Ecto neural progenitor cell (in vitro differentiated cells): ENCODE results near the gene OR2T12.
"Not testable (repeated sequence)": the region's sequence is repeated elsewhere in the genome, so short reads cannot be mapped to it uniquely, and the experiment has no call there.

ENCODE experiments used
- DNase-seq: peaks from one replicate; pipeline ENCODE4 v3.0.0-alpha.2; 2018; ENCODE audit warnings: low spot score

Gene OR2T12, protein sequence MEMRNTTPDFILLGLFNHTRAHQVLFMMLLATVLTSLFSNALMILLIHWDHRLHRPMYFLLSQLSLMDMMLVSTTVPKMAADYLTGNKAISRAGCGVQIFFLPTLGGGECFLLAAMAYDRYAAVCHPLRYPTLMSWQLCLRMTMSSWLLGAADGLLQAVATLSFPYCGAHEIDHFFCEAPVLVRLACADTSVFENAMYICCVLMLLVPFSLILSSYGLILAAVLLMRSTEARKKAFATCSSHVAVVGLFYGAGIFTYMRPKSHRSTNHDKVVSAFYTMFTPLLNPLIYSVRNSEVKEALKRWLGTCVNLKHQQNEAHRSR

GRCh38 chr1:248303324-248303723 is at the start of gene OR2T12:
Gene OR2T12 (minus strand): TSS chr1:248303424. CDS start chr1:248295578, 7,846 bp downstream.
- no peak for DNase-seq

- DNase-seq = no peak
Measured at GRCh38 chr1:248348475-248348874, 45.3 kb upstream of the OR2T12 start, which contains the start of gene OR14C36. Gene OR14C36 (plus strand): TSS chr1:248348775. CDS start chr1:248348775, 0 bp downstream.

DNA sequence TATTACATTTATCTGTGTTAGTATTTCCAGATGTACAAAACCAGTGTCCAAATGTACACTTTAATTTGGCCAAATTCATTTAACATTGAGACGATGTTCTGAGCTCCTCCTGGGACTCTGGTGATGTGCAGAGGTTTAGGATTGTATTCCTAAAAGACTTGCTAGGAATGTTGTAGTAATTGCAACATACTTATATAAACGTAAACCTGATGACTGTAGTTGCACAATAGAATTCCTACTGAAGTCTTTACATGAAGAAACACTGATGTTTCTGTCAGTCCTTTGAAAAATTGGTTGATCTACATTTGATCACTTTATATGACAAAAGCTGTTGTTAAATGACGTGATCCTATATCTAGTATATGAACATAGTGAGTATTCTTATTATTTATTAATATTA is 40.2 kb upstream of the OR2T12 start:
- no peak for DNase-seq

GRCh38 chr1:248324468-248324867 is 21.2 kb upstream of the OR2T12 start, which contains the start of gene OR2M7:
Gene OR2M7 (minus strand): TSS chr1:248324568. CDS start chr1:248324568, 0 bp downstream.
- no peak for DNase-seq

DNA sequence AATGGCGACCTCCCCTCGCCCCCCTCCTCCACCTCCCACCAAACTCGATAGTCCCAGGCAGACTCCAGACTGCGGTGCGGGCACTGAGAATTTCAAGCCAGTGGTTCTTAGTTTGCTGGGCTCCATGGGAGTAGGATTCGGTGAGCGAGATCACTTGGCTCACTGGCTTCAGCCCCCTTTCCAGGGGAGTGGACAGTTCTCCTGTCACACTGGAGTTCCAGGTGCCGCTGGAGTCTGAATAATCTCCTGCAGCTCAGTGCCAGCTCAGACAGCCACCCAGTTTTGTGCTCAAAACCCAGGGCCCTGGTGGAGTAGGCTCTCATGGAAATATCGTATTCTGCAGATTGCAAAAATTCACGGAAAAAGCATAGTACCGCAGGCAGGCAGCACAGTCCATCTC is 13.6 kb upstream of the OR2T12 start:
- no peak for DNase-seq

DNA sequence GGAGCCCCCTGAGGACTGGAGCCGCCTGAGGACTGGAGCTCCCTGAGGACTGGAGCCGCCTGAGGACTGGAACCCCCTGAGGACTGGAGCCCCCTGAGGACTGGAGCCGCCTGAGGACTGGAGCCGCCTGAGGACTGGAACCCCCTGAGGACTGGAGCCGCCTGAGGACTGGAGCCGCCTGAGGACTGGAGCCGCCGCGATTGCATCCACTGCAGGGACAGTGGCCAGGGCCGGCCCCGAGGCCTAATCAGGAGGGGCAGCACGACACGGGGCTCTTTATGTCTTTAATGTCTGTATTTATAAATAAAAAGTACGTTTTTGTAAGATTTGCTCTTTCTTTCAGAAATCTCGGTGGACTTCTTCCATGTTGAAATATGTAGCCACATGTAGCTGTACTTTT is 3.5 kb upstream of the OR2T12 start:
- DNase-seq = not testable (repeated sequence)

DNA sequence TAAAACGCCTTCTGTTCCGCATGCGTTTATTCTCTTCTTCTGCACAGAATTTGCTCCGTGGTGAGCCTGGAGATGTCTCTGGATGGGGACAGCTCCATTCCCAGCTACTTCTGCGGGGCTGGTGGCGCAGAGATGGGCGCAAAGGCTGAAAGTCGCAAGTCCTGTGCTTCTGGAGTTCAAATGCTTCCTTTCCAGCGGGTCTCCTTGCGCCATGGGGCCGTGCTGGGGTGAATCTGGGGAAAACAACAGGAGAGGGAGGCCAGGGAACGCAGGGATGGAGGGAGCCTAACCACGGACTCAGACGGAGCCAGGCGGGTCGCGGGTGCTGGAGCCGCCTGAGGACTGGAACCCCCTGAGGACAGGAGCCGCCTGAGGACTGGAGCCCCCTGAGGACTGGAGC is 2.9 kb upstream of the OR2T12 start:
- DNase-seq = no peak

DNA sequence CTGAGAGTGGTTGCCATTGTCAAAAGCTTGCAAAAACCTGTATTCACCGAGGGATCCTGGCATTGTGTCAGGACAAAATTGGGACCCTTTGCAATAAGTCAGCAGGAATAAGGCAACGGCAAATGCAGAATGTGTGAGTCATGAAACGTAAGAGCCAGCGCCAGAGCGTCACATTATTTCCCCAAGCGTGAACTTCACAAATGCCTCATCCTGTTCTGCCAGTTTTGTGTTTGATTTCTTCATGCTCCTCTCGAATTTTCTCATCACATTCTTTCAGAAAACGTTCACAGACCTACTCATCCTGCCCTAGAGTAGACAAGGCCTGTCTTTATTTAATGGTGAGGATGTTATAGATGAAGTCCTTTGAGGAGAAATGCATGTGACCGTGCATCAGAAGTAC is 2.4 kb upstream of the OR2T12 start:
- not testable (repeated sequence) for DNase-seq

DNA sequence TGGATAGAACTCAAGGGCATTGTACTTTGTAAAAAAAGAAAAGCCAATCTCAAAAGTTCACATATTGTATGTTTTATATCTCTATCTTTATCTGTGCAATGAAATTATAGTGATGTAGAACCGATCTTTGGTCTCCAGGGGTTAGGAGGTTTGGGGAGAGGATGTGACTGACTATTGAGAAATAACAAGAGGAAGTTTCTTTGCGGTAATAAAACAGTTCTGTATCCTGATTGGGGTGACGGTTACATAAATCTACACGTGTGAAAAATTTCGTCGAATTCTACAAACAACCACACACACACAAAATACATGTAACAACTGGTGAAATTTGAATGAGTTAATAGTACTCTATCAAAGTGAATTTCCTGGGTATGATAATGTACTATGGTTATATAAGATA is 14.8 kb downstream of the OR2T12 start:
- no peak for DNase-seq

GRCh38 chr1:248277876-248278275 is 25.3 kb downstream of the OR2T12 start, which contains the start of gene OR2T33:
Gene OR2T33 (minus strand): TSS chr1:248277976. CDS start chr1:248273814, 4,162 bp downstream.
- DNase-seq = no peak

DNA sequence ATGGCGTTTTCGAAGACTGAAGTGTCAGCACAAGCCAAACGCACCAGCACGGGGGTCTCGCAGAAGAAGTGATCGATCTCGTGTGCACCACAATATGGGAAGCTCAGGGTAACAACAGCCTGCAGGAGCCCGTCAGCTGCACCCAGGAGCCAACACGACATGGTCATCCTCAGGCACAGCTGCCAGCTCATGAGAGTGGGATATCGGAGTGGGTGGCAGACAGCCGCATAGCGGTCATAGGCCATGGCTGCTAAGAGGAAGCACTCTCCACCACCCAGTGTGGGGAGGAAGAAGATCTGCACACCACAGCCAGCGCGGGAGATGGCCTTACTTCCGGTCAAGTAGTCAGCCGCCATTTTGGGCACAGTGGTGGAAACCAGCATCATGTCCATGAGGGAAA is 30.0 kb downstream of the OR2T12 start:
- not testable (repeated sequence) for DNase-seq

GRCh38 chr1:248268178-248268577 is 35.0 kb downstream of the OR2T12 start:
- no peak for DNase-seq

DNA sequence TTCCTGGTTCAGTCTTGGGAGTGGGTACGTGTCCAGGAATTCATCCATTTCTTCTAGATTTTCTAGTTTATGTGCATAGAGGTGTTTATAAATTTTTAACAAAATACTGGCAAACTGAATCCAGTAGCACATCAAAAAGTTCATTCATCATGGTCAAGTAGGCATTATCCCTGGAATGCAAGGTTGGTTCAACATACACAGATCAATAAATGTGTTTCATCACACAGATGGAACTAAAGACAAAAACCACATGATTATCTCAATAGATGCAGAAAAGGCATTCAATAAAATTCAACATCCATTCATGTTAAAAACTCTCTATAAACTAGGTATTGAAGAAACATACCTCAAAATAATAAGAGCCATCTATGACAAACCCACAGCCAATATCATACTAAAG is 43.9 kb downstream of the OR2T12 start:
- DNase-seq = not testable (repeated sequence)

- DNase-seq = no peak
Measured at GRCh38 chr1:248243204-248243603, 60.0 kb downstream of the OR2T12 start.
